ENCODE data around the gene ATP1B3. TPM values are rescaled to one million over a fixed set of nuclear protein-coding genes. Genes with fewer than 3 reads are reported as not detected.

ATP1B3 gene
- total and polyA plus RNA-seq, 2 of the 13 experiments (the other 11 are each of a cell fraction or from before 2014, with no cell fraction given) = 84.3 to 93.6 TPM

DNA sequence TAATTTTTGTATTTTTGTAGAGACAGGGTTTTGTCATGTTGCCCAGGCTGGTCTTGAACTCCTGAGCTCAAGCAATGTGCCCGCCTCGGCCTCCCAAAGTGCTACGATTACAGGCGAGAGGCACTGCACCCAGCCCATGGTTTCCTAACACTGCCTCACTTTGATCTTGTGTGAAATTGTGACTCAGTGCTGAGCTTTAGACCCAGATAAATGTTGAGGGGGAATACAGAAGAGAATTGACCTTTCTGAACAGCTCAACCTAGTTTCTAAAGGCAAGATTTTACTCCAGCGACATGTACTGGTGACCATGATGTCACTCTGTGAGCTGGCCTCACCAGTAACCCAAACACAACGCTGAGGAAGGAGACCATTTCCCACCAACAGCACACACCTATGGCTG lies 73.5 kb downstream of the ATP1B3 start:
- no peak overlapping the region; the same call in 1 of the 2 replicates for H3K4me2 ChIP-seq (ENCODE audit: low read depth, low read length)
- H2AFZ ChIP-seq (ENCODE audit: low read length) = no peak overlapping the region
- no peaks in the 10 kb centered on the region for H3K27me3 ChIP-seq (ENCODE audit: control insufficient read depth in 1 of 2, insufficient read depth in 2 of 2, low read length in 2 of 2)
- H3K9ac ChIP-seq (ENCODE audit: insufficient read depth, low read depth, low read length) = no peak overlapping the region
- H3K4me1 ChIP-seq (ENCODE audit: insufficient read depth, low read length) = peaks cover 15% of the 10 kb centered on the region
- BruUV-seq (replicated peaks) = no TSS peak
- H3K9me3 ChIP-seq (ENCODE audit: low read length) = no peaks in the 10 kb centered on the region
- no peaks in the 10 kb centered on the region for H3K79me2 ChIP-seq (ENCODE audit: insufficient read depth, low read length)
- WGBS (ENCODE audit: low lambda C conversion rate) = 9% methylated on average over 5 of the region's 6 CpGs
- in situ Hi-C loops (cut with HindIII; ENCODE audit: extremely low pct_ligation_motif_present, low pct_unique_long_range_greater_than_20kb) = no loop called here
- POLR2A ChIA-PET = no interaction called here
- FAIRE-seq = peak; percentile 66
- peak overlapping the region; percentile 47 for H3K27ac ChIP-seq (ENCODE audit: extremely low read length, insufficient read depth, low read length)
- DNase-seq (ENCODE audit: low spot score) = peak; percentile 81
- H3K36me3 ChIP-seq (replicated peaks in 1 of 2; ENCODE audit: control insufficient read depth in 1 of 2, insufficient read depth in 2 of 2, low read length in 2 of 2) = peaks cover 0 to 6% of the 10 kb centered on the region in 2 experiments; a peak in 1 of 5 replicates
- H4K20me1 ChIP-seq (ENCODE audit: insufficient read depth, low read length) = no peaks in the 10 kb centered on the region
- H3K4me3 ChIP-seq (replicated peaks in 1 of 3; ENCODE audit: insufficient read depth in 1 of 3, low read depth in 2 of 3, low read length in 3 of 3) = no peak overlapping the region
- intact Hi-C loops (cut with micrococcal nuclease; ENCODE audit: unreplicated experiment) = no loop called here
- peak; percentile 93 for ATAC-seq
- CTCF ChIA-PET (ENCODE audit: low intra/inter-chr PET ratio, low total read pairs) = no interaction called here
- TF ChIP-seq ZNF34 (CRISPR knock-in tag; IDR thresholded peaks at IDR 0.05; ENCODE audit: borderline replicate concordance) (no peak), ZC3H4 (CRISPR knock-in tag; IDR thresholded peaks at IDR 0.05; ENCODE audit: borderline replicate concordance) (no peak), TERF1 (CRISPR knock-in tag; IDR thresholded peaks at IDR 0.05) (no peak), RBAK (CRISPR knock-in tag; IDR thresholded peaks at IDR 0.05) (no peak), ZNF792 (CRISPR knock-in tag; IDR thresholded peaks at IDR 0.05) (no peak), CBX5 (CRISPR knock-in tag; IDR thresholded peaks at IDR 0.05; ENCODE audit: borderline replicate concordance) (no peak), ZNF570 (CRISPR knock-in tag; IDR thresholded peaks at IDR 0.05; ENCODE audit: borderline replicate concordance) (no peak), ZNF776 (CRISPR knock-in tag; IDR thresholded peaks at IDR 0.05) (no peak), KLF6 (CRISPR knock-in tag; IDR thresholded peaks at IDR 0.05) (no peak), MYNN (CRISPR knock-in tag; IDR thresholded peaks at IDR 0.05; ENCODE audit: low read depth) (no peak), U2AF1 (optimal IDR thresholded peaks at IDR 0.05; ENCODE audit: low read depth, low read length) (no peak), ZSCAN31 (CRISPR knock-in tag; IDR thresholded peaks at IDR 0.05; ENCODE audit: low read depth) (no peak), YY1 (IDR thresholded peaks at IDR 0.05; ENCODE audit: insufficient read depth, insufficient replicate concordance, low read depth, low read length) (no peak), ZNF362 (CRISPR knock-in tag; IDR thresholded peaks at IDR 0.05; ENCODE audit: borderline replicate concordance) (no peak), ELF4 (CRISPR knock-in tag; IDR thresholded peaks at IDR 0.05; ENCODE audit: borderline replicate concordance) (no peak), AHR (CRISPR knock-in tag; IDR thresholded peaks at IDR 0.05) (no peak), ZGPAT (CRISPR knock-in tag; IDR thresholded peaks at IDR 0.05) (no peak), ZNF441 (CRISPR knock-in tag; IDR thresholded peaks at IDR 0.05; ENCODE audit: borderline replicate concordance) (no peak)
- TF ChIP-seq, protein P1, sequence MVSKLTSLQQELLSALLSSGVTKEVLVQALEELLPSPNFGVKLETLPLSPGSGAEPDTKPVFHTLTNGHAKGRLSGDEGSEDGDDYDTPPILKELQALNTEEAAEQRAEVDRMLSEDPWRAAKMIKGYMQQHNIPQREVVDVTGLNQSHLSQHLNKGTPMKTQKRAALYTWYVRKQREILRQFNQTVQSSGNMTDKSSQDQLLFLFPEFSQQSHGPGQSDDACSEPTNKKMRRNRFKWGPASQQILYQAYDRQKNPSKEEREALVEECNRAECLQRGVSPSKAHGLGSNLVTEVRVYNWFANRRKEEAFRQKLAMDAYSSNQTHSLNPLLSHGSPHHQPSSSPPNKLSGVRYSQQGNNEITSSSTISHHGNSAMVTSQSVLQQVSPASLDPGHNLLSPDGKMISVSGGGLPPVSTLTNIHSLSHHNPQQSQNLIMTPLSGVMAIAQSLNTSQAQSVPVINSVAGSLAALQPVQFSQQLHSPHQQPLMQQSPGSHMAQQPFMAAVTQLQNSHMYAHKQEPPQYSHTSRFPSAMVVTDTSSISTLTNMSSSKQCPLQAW (CRISPR knock-in tag; IDR thresholded peaks at IDR 0.05) = 0 out of 2 replicates have a peak, but pooled peaks have one; percentile 56
- TF ChIP-seq, protein P2, sequence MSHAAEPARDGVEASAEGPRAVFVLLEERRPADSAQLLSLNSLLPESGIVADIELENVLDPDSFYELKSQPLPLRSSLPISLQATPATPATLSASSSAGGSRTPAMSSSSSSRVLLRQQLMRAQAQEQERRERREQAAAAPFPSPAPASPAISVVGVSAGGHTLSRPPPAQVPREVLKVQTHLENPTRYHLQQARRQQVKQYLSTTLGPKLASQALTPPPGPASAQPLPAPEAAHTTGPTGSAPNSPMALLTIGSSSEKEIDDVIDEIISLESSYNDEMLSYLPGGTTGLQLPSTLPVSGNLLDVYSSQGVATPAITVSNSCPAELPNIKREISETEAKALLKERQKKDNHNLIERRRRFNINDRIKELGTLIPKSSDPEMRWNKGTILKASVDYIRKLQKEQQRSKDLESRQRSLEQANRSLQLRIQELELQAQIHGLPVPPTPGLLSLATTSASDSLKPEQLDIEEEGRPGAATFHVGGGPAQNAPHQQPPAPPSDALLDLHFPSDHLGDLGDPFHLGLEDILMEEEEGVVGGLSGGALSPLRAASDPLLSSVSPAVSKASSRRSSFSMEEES (CRISPR knock-in tag; IDR thresholded peaks at IDR 0.05) = no peak

All from HepG2 (cell line).